Measurements from ENCODE around the gene PTCD2.

Gene PTCD2

DNA sequence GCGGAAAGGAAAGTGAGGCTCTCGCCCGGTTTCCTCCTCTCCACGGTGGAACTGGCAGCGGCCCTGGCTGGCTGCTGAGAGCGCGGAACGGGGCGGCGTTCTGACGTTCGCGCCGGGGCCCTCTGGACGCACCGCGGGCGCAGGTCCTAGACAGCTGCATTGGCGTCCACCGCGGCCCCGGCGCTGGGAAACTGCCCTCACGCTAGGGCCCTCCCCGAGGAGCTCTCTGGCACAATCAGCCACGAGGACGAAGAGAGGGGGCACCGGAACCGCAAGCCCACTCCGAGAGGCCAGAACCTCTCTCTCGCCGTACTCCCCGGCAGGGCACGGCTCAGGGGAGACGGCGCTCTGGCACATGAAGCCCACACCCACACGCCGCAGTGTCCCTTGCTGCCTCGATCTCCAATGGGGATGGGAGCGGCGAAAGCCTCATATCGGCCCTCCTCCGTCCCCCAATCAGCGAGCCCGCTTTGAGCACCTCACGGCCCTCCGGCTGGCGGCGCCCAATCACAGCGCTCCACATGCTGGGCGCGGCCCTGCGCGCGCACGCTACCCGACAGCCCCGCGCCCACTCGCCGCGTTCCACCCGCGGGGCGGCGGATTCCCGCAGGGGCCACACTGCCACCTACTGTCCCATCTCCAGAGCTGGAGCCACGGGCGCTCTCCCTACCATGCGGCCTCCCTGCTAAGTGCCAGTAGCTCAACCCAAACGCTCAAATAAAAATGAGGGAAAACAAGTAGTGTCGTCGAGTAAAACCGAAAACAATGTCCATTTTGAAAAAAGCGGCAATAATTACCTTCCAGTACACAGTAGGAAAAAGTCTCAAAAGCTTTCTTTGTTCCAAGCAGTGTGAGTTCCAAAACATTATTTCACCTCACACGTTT lies 12.0 kb upstream of the PTCD2 start:
- TF ChIP-seq EZH2phosphoT487 (IDR thresholded peaks at IDR 0.05; ENCODE audit: borderline replicate concordance, low read length), result no peak
- TF ChIP-seq, protein P1, sequence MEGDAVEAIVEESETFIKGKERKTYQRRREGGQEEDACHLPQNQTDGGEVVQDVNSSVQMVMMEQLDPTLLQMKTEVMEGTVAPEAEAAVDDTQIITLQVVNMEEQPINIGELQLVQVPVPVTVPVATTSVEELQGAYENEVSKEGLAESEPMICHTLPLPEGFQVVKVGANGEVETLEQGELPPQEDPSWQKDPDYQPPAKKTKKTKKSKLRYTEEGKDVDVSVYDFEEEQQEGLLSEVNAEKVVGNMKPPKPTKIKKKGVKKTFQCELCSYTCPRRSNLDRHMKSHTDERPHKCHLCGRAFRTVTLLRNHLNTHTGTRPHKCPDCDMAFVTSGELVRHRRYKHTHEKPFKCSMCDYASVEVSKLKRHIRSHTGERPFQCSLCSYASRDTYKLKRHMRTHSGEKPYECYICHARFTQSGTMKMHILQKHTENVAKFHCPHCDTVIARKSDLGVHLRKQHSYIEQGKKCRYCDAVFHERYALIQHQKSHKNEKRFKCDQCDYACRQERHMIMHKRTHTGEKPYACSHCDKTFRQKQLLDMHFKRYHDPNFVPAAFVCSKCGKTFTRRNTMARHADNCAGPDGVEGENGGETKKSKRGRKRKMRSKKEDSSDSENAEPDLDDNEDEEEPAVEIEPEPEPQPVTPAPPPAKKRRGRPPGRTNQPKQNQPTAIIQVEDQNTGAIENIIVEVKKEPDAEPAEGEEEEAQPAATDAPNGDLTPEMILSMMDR (IDR thresholded peaks at IDR 0.05; ENCODE audit: low read depth, low read length, poor library complexity, severe bottlenecking), result peak; percentile 88
- H3K27ac ChIP-seq (ENCODE audit: low read depth, low read length), result peak overlapping the region; percentile 95
- H3K27me3 ChIP-seq (ENCODE audit: control insufficient read depth, low read length), result no peaks in the 10 kb centered on the region
- peaks cover 91% of the 10 kb centered on the region for H3K36me3 ChIP-seq (ENCODE audit: control insufficient read depth, low read length)
- H3K4me1 ChIP-seq (ENCODE audit: control insufficient read depth, low read length), result peaks cover 55% of the 10 kb centered on the region
- H3F3A ChIP-seq (ENCODE audit: control insufficient read depth, insufficient read depth), result peaks cover 59% of the 10 kb centered on the region
- peak overlapping the region; percentile 86 for H3K4me3 ChIP-seq (ENCODE audit: low read length)
- H3K79me2 ChIP-seq (ENCODE audit: control insufficient read depth, low read length), result peaks cover 70% of the 10 kb centered on the region
- no peaks in the 10 kb centered on the region for H3K9me3 ChIP-seq (ENCODE audit: control insufficient read depth, insufficient read depth, low read length)
- no peaks in the 10 kb centered on the region for H3K9me2 ChIP-seq (replicated peaks; ENCODE audit: control insufficient read depth, low read length)
- H3K4me2 ChIP-seq (ENCODE audit: low read length), result peak overlapping the region; percentile 94
- H4K20me1 ChIP-seq (ENCODE audit: control insufficient read depth, insufficient read depth, low read depth, low read length), result no peaks in the 10 kb centered on the region

DNA sequence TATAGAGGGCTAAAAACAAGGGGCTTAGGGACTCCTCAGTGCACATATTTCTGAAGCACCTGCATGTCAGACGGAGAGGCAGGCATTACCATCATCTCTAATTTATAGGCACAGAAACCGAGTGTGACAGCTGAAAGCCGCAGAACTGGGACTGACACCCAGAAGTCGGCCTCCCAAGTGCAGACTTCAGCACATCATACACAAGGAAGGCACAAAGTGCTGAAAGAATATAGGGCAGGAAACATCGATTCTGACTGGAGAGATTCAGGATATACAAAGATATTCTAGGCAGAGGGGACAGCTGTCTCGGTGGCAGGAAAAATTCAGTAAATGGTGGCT lies 11.4 kb upstream of the PTCD2 start:
- no peaks in the 10 kb centered on the region for H4K20me1 ChIP-seq (ENCODE audit: control insufficient read depth, insufficient read depth, low read depth, low read length)
- H3K4me3 ChIP-seq (ENCODE audit: low read length), result peak overlapping the region; percentile 54
- TF ChIP-seq, protein P1 (IDR thresholded peaks at IDR 0.05; ENCODE audit: low read depth, low read length, poor library complexity, severe bottlenecking), result no peak
- no peak for TF ChIP-seq EZH2phosphoT487 (IDR thresholded peaks at IDR 0.05; ENCODE audit: borderline replicate concordance, low read length)
- peak overlapping the region; percentile 66 for H3K4me2 ChIP-seq (ENCODE audit: low read length)
- H3K9me3 ChIP-seq (ENCODE audit: control insufficient read depth, insufficient read depth, low read length), result no peaks in the 10 kb centered on the region
- no peaks in the 10 kb centered on the region for H3K27me3 ChIP-seq (ENCODE audit: control insufficient read depth, low read length)
- H3K4me1 ChIP-seq (ENCODE audit: control insufficient read depth, low read length), result peaks cover 49% of the 10 kb centered on the region
- H3K36me3 ChIP-seq (ENCODE audit: control insufficient read depth, low read length), result peaks cover 92% of the 10 kb centered on the region
- no peaks in the 10 kb centered on the region for H3K9me2 ChIP-seq (replicated peaks; ENCODE audit: control insufficient read depth, low read length)
- peaks cover 59% of the 10 kb centered on the region for H3F3A ChIP-seq (ENCODE audit: control insufficient read depth, insufficient read depth)
- peak overlapping the region; percentile 95 for H3K27ac ChIP-seq (ENCODE audit: low read depth, low read length)
- H3K79me2 ChIP-seq (ENCODE audit: control insufficient read depth, low read length), result peaks cover 70% of the 10 kb centered on the region

DNA sequence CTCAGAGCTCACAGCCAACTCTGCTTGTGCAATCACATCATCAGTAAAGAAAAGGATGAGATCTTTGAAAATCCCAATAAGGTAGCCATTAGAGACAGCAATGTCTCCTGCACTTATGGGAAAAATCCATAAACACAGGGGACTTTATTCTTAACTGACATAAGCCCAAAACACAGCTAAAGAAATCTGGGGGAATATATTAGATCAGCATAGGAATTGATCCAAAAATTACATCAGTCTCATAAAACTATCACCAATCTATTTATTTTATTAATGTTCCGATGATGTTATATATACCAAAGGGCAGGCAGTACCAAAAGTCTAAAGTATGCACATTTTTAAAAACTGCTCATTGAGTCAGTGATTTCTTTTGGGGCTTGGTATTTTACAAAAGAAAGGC lies 7.0 kb upstream of the PTCD2 start:
- no peaks in the 10 kb centered on the region for H3K27me3 ChIP-seq (ENCODE audit: control insufficient read depth, low read length)
- peaks cover 32% of the 10 kb centered on the region for H3K4me1 ChIP-seq (ENCODE audit: control insufficient read depth, low read length)
- H3K9me2 ChIP-seq (replicated peaks; ENCODE audit: control insufficient read depth, low read length), result no peaks in the 10 kb centered on the region
- peaks cover 3% of the 10 kb centered on the region; the same call in 1 of the 2 replicates for H4K20me1 ChIP-seq (ENCODE audit: control insufficient read depth, insufficient read depth, low read depth, low read length)
- no peaks in the 10 kb centered on the region for H3K9me3 ChIP-seq (ENCODE audit: control insufficient read depth, insufficient read depth, low read length)
- peaks cover 69% of the 10 kb centered on the region for H3K79me2 ChIP-seq (ENCODE audit: control insufficient read depth, low read length)
- H3K4me3 ChIP-seq (ENCODE audit: low read length), result no peak overlapping the region
- H3F3A ChIP-seq (ENCODE audit: control insufficient read depth, insufficient read depth), result peaks cover 29% of the 10 kb centered on the region
- no peak overlapping the region for H3K27ac ChIP-seq (ENCODE audit: low read depth, low read length)
- peaks cover 90% of the 10 kb centered on the region for H3K36me3 ChIP-seq (ENCODE audit: control insufficient read depth, low read length)
- TF ChIP-seq EZH2phosphoT487 (IDR thresholded peaks at IDR 0.05; ENCODE audit: borderline replicate concordance, low read length), result no peak
- TF ChIP-seq, protein P1 (IDR thresholded peaks at IDR 0.05; ENCODE audit: low read depth, low read length, poor library complexity, severe bottlenecking), result no peak
- no peak overlapping the region for H3K4me2 ChIP-seq (ENCODE audit: low read length)

Data from DOHH2 (cell line).